H9 (cell line): ENCODE results near the gene FSTL4. TPM values are rescaled to one million over a fixed set of nuclear protein-coding genes. Genes with fewer than 3 reads are reported as not detected.

Experiments used
- DNase-seq: peaks from one replicate; pipeline ENCODE4 v3.0.0-alpha.2; 2017
- H2AFZ ChIP-seq: one replicate; pipeline ENCODE4 v1.6.1; 2013; ENCODE audit warnings: mild to moderate bottlenecking, low read length, control low read depth, moderate library complexity
- H2AK5ac ChIP-seq: 2 replicates; pipeline ENCODE4 v1.6.1; 2013; ENCODE audit warnings: low read length, control low read depth, mixed read lengths; ENCODE audit not compliant: insufficient read length
- H2BK120ac ChIP-seq: one replicate; pipeline ENCODE4 v1.6.1; 2013; ENCODE audit warnings: low read depth, mild to moderate bottlenecking, low read length, control low read depth, inconsistent platforms; ENCODE audit not compliant: poor library complexity, severe bottlenecking
- H2BK12ac ChIP-seq: 2 replicates; pipeline ENCODE4 v1.6.1; 2013; ENCODE audit warnings: low read length, control low read depth, mixed read lengths, low read depth; ENCODE audit not compliant: insufficient read length
- H2BK15ac ChIP-seq: 2 replicates; pipeline ENCODE4 v1.6.1; 2013; ENCODE audit warnings: low read depth, low read length, control low read depth
- H2BK20ac ChIP-seq: one replicate; pipeline ENCODE4 v1.6.1; 2013; ENCODE audit warnings: low read depth, mild to moderate bottlenecking, low read length, control low read depth, inconsistent platforms; ENCODE audit not compliant: poor library complexity, severe bottlenecking
- H2BK5ac ChIP-seq: 2 replicates; pipeline ENCODE4 v1.6.1; 2013; ENCODE audit warnings: low read length, control low read depth, mixed read lengths; ENCODE audit not compliant: insufficient read length
- H3K14ac ChIP-seq: 2 replicates; pipeline ENCODE4 v1.6.1; 2013; ENCODE audit warnings: low read length, control low read depth; ENCODE audit not compliant: insufficient read depth
- H3K18ac ChIP-seq: 2 replicates; pipeline ENCODE4 v1.6.1; 2013; ENCODE audit warnings: low read depth, mild to moderate bottlenecking, mixed read lengths, low read length, control low read depth; ENCODE audit not compliant: insufficient read length
- H3K23ac ChIP-seq: 2 replicates; pipeline ENCODE4 v1.6.1; 2013; ENCODE audit warnings: low read length, control low read depth, mixed read lengths, low read depth; ENCODE audit not compliant: insufficient read length
- H3K23me2 ChIP-seq: 2 replicates; pipeline ENCODE4 v1.6.1; 2013; ENCODE audit warnings: low read depth, mild to moderate bottlenecking, mixed read lengths, low read length, control low read depth; ENCODE audit not compliant: insufficient read length, poor library complexity, severe bottlenecking
- H3K27ac ChIP-seq: 2 replicates; pipeline ENCODE4 v1.5.1; 2013; ENCODE audit warnings: low read length, control low read depth, mixed read lengths, low read depth; ENCODE audit not compliant: insufficient read length
- H3K27me3 ChIP-seq: 2 replicates; pipeline ENCODE4 v1.6.1; 2013; ENCODE audit warnings: low read length, control low read depth, inconsistent platforms; ENCODE audit not compliant: insufficient read depth
- H3K4ac ChIP-seq: 2 replicates; pipeline ENCODE4 v1.6.1; 2013; ENCODE audit warnings: low read depth, mild to moderate bottlenecking, control low read depth, inconsistent platforms, low read length, moderate library complexity
- H3K4me1 ChIP-seq: 2 replicates; pipeline ENCODE4 v1.6.1; 2013; ENCODE audit warnings: low read length, control low read depth, inconsistent platforms; ENCODE audit not compliant: insufficient read depth
- H3K4me2 ChIP-seq: 2 replicates; pipeline ENCODE4 v1.6.1; 2013; ENCODE audit warnings: low read length, control low read depth, mixed read lengths; ENCODE audit not compliant: insufficient read length, insufficient read depth
- H3K56ac ChIP-seq: 2 replicates; pipeline ENCODE4 v1.6.1; 2013; ENCODE audit warnings: low read depth, mild to moderate bottlenecking, mixed read lengths, low read length, control low read depth; ENCODE audit not compliant: insufficient read length
- H3K79me1 ChIP-seq: 2 replicates; pipeline ENCODE4 v1.6.1; 2013; ENCODE audit warnings: low read depth, mild to moderate bottlenecking, moderate library complexity, low read length, control low read depth, inconsistent platforms; ENCODE audit not compliant: insufficient read depth, poor library complexity, severe bottlenecking
- H3K79me2 ChIP-seq: 2 replicates; pipeline ENCODE4 v1.6.1; 2013; ENCODE audit warnings: low read length, control low read depth, inconsistent platforms; ENCODE audit not compliant: insufficient read depth
- H3K9ac ChIP-seq: 2 replicates; pipeline ENCODE4 v1.6.1; 2013; ENCODE audit warnings: low read length, control low read depth, mixed read lengths; ENCODE audit not compliant: insufficient read length; ENCODE audit errors: extremely low read depth
- H3K9me3 ChIP-seq: one replicate; pipeline ENCODE4 v1.6.1; 2013; ENCODE audit warnings: low read depth, low read length, inconsistent platforms; ENCODE audit not compliant: control insufficient read depth
- H3T11ph ChIP-seq: one replicate; pipeline ENCODE4 v1.6.1; 2013; ENCODE audit warnings: mild to moderate bottlenecking, low read length, control low read depth, inconsistent platforms
- H4K20me1 ChIP-seq: one replicate; pipeline ENCODE4 v1.6.1; 2013; ENCODE audit not compliant: control insufficient read depth, insufficient read length, insufficient read depth
- H4K5ac ChIP-seq: 2 replicates; pipeline ENCODE4 v1.6.1; 2013; ENCODE audit warnings: low read depth, mild to moderate bottlenecking, mixed read lengths, low read length, control low read depth; ENCODE audit not compliant: insufficient read length
- H4K8ac ChIP-seq: replicated peaks from 2 replicates; pipeline ENCODE4 v1.6.1; 2013; ENCODE audit warnings: low read length, control low read depth, mixed read lengths, low read depth; ENCODE audit not compliant: insufficient read length
- H4K91ac ChIP-seq: 2 replicates; pipeline ENCODE4 v1.6.1; 2013; ENCODE audit warnings: low read depth, mild to moderate bottlenecking, moderate library complexity, mixed read lengths, low read length, control low read depth; ENCODE audit not compliant: insufficient read length
- H3K27ac Mint-ChIP-seq, 3 experiments: 2 replicates in 2 of 3; 3 replicates in 1 of 3; pipeline ENCODE4 v1.8.0; 2020 to 2021; ENCODE audit warnings: mixed read lengths in 3 of 3, mild to moderate bottlenecking in 1 of 3, moderate library complexity in 1 of 3
- H3K27me3 Mint-ChIP-seq: 2 replicates; pipeline ENCODE4 v1.8.0; 2021; ENCODE audit warnings: low read depth, mild to moderate bottlenecking, moderate library complexity, mixed read lengths
- H3K36me3 Mint-ChIP-seq, 3 experiments: 2 replicates in 2 of 3; 3 replicates in 1 of 3; pipeline ENCODE4 v1.8.0; 2020 to 2021; ENCODE audit warnings: low read depth in 3 of 3, mixed read lengths in 3 of 3; ENCODE audit not compliant: insufficient read depth in 1 of 3
- H3K4me1 Mint-ChIP-seq, 2 experiments: 2 replicates each; pipeline ENCODE4 v1.8.0; 2020; ENCODE audit warnings: mixed read lengths in 2 of 2
- H3K4me3 Mint-ChIP-seq, 2 experiments: 2 replicates in 1 of 2; 3 replicates in 1 of 2; pipeline ENCODE4 v1.8.0; 2020 to 2021; ENCODE audit warnings: mild to moderate bottlenecking in 2 of 2, mixed read lengths in 2 of 2, moderate library complexity in 1 of 2
- H3K9me3 Mint-ChIP-seq, 2 experiments: 2 replicates in 1 of 2; 3 replicates in 1 of 2; pipeline ENCODE4 v1.8.0; 2020; ENCODE audit warnings: mild to moderate bottlenecking in 2 of 2, mixed read lengths in 2 of 2, moderate library complexity in 1 of 2
- WGBS: extraction: QIAGEN DNeasy Blood & Tissue Kit; methylation state at CpG from one replicate; pipeline ENCODE4 v1.1.7; 2013; ENCODE audit warnings: missing lambda C conversion rate, low lambda C conversion rate, mixed read lengths; ENCODE audit not compliant: insufficient read length; ENCODE audit errors: extremely low coverage; 5-methylcytosine and 5-hydroxymethylcytosine counted together
- total RNA-seq: library from RNA; stranded (reverse); gene quantifications from 2 replicates; pipeline ENCODE4 v1.2.1, GENCODE V29; 2021
- TF ChIP-seq, protein P1 (sequence below): fragments of 200-600 bp; sonication (generic); conservative IDR thresholded peaks from 3 replicates; pipeline ENCODE4 v1.8.0; 2021; ENCODE audit warnings: antibody characterized with exemption, mild to moderate bottlenecking

Gene FSTL4
- total RNA-seq, 1 experiment from 2014 or later = 5.7 TPM

DNA sequence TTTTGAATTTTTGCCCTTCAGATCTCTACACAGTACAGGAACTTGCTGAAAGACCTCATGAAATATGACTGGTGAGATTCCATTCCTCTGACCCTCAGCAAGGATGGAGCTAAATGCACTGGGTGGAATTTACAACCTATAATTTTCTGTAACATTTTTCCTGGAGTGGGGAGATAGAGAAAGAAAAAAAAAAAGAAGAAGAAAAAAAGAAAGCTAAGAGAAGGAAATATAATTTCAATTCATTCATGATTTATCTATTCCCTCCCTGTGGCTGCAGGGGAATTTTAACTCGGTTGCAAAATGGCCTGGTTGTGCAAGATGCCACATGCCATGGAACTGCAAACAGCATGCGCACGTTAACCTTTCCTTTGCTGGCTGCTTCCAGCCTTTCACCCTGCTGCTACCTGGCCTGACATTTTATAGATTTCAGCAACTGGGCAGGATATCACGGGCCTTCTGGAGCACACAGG is 155.4 kb downstream of the FSTL4 start:
- H3K23ac ChIP-seq = no peak overlapping the region
- H3K79me1 ChIP-seq = no peaks in the 10 kb centered on the region
- H4K5ac ChIP-seq = no peak overlapping the region
- Mint-ChIP-seq H3K9me3 (no peaks in the 10 kb centered on the region; a peak in 2 of 5 replicates), H3K36me3 (no peaks in the 10 kb centered on the region), H3K27ac (no peak overlapping the region), H3K4me3 (no peak overlapping the region), H3K27me3 (no peaks in the 10 kb centered on the region; the same call in 1 of the 2 replicates), H3K4me1 (peaks cover 11 to 19% of the 10 kb centered on the region in 2 experiments)
- H3K9me3 ChIP-seq = no peaks in the 10 kb centered on the region
- no peak overlapping the region for H4K8ac ChIP-seq
- H3K18ac ChIP-seq = no peak overlapping the region
- H3K4me1 ChIP-seq = no peaks in the 10 kb centered on the region
- no peak overlapping the region for H3K14ac ChIP-seq
- no peak overlapping the region for H3K56ac ChIP-seq
- no peak overlapping the region for H2BK120ac ChIP-seq
- H3K4me2 ChIP-seq = no peak overlapping the region
- no peaks in the 10 kb centered on the region for H3K27me3 ChIP-seq
- TF ChIP-seq, protein P1, sequence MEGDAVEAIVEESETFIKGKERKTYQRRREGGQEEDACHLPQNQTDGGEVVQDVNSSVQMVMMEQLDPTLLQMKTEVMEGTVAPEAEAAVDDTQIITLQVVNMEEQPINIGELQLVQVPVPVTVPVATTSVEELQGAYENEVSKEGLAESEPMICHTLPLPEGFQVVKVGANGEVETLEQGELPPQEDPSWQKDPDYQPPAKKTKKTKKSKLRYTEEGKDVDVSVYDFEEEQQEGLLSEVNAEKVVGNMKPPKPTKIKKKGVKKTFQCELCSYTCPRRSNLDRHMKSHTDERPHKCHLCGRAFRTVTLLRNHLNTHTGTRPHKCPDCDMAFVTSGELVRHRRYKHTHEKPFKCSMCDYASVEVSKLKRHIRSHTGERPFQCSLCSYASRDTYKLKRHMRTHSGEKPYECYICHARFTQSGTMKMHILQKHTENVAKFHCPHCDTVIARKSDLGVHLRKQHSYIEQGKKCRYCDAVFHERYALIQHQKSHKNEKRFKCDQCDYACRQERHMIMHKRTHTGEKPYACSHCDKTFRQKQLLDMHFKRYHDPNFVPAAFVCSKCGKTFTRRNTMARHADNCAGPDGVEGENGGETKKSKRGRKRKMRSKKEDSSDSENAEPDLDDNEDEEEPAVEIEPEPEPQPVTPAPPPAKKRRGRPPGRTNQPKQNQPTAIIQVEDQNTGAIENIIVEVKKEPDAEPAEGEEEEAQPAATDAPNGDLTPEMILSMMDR = no peak
- H3T11ph ChIP-seq = no peak overlapping the region
- no peaks in the 10 kb centered on the region for H4K20me1 ChIP-seq
- H3K23me2 ChIP-seq = no peaks in the 10 kb centered on the region
- H3K27ac ChIP-seq = no peak overlapping the region
- no peak overlapping the region for H3K4ac ChIP-seq
- H3K79me2 ChIP-seq = no peaks in the 10 kb centered on the region
- H2BK5ac ChIP-seq = no peak overlapping the region
- H3K9ac ChIP-seq = no peak overlapping the region
- H2BK20ac ChIP-seq = no peak overlapping the region
- no peak for DNase-seq
- no peak overlapping the region for H2AK5ac ChIP-seq
- no peak overlapping the region for H2AFZ ChIP-seq
- no peak overlapping the region for H2BK15ac ChIP-seq
- no peak overlapping the region for H4K91ac ChIP-seq
- no peak overlapping the region for H2BK12ac ChIP-seq
- no CpG with 5 or more reads among the region's 4 CpGs for WGBS
